ENCODE measurements around the gene NAPSA. TPM values are rescaled to one million over a fixed set of nuclear protein-coding genes. Genes with fewer than 3 reads are reported as not detected.
"Not testable (repeated sequence)": the region's sequence is repeated elsewhere in the genome, so short reads cannot be mapped to it uniquely, and the experiment has no call there.

NAPSA gene
- polyA plus RNA-seq, 1 donor from 2014 or later = not detected

DNA sequence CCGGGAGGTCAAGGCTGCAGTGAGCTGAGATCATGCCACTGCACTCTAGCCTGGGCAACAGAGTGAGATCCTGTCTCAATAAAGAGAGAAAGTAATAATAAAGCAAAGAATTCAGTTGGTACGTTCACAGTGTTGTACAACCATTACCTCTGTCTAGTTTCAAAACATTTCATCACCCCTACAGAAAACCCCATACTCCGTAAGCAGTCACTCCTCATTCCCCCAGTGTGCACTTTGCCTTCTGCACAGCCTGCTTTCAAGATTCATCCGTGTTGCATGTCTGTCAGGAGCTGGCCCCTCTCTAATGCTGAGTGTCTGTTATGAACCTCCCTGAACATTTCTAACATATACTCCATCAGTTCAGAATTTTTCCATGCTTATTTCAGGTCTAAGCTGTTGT is 28.1 kb upstream of the NAPSA start:
- Histone ChIP-seq H2AFZ (ENCODE audit: low read depth, low read length) (no peak overlapping the region), H3K4me2 (ENCODE audit: low read length) (no peak overlapping the region), H3K27me3 (ENCODE audit: insufficient read depth, low read depth, low read length) (no peaks in the 10 kb centered on the region), H3K4me3 (ENCODE audit: low read length) (no peak overlapping the region), H3K9ac (ENCODE audit: low read length) (no peak overlapping the region), H3K9me2 (ENCODE audit: insufficient read depth, low read length) (no peaks in the 10 kb centered on the region), H3K36me3 (ENCODE audit: insufficient read depth, low read length) (no peaks in the 10 kb centered on the region), H3K79me2 (replicated peaks; ENCODE audit: insufficient read depth, low read length) (no peaks in the 10 kb centered on the region), H3K27ac (ENCODE audit: low read length) (no peak overlapping the region), H3K9me3 (ENCODE audit: low read length) (no peaks in the 10 kb centered on the region), H4K20me1 (ENCODE audit: insufficient read depth) (no peaks in the 10 kb centered on the region), H3F3A (ENCODE audit: insufficient read depth, low read length, poor library complexity, severe bottlenecking) (no peaks in the 10 kb centered on the region)
- TF ChIP-seq TAF1 (IDR thresholded peaks at IDR 0.05; ENCODE audit: low read depth) (no peak), RAD21 (conservative IDR thresholded peaks at IDR 0.05) (no peak), EZH2 (IDR thresholded peaks at IDR 0.05; ENCODE audit: borderline replicate concordance, insufficient read depth, low read length, poor library complexity, severe bottlenecking) (no peak), SMC3 (conservative IDR thresholded peaks at IDR 0.05; ENCODE audit: poor library complexity) (no peak), MXI1 (conservative IDR thresholded peaks at IDR 0.05; ENCODE audit: poor library complexity, severe bottlenecking) (no peak), EP300 (conservative IDR thresholded peaks at IDR 0.05; ENCODE audit: poor library complexity, severe bottlenecking) (no peak), POLR2AphosphoS5 (IDR thresholded peaks at IDR 0.05) (no peak), REST (IDR thresholded peaks at IDR 0.05; ENCODE audit: borderline replicate concordance) (no peak)
- TF ChIP-seq, protein P1, sequence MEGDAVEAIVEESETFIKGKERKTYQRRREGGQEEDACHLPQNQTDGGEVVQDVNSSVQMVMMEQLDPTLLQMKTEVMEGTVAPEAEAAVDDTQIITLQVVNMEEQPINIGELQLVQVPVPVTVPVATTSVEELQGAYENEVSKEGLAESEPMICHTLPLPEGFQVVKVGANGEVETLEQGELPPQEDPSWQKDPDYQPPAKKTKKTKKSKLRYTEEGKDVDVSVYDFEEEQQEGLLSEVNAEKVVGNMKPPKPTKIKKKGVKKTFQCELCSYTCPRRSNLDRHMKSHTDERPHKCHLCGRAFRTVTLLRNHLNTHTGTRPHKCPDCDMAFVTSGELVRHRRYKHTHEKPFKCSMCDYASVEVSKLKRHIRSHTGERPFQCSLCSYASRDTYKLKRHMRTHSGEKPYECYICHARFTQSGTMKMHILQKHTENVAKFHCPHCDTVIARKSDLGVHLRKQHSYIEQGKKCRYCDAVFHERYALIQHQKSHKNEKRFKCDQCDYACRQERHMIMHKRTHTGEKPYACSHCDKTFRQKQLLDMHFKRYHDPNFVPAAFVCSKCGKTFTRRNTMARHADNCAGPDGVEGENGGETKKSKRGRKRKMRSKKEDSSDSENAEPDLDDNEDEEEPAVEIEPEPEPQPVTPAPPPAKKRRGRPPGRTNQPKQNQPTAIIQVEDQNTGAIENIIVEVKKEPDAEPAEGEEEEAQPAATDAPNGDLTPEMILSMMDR (IDR thresholded peaks at IDR 0.05; ENCODE audit: poor library complexity, severe bottlenecking) = no peak

DNA sequence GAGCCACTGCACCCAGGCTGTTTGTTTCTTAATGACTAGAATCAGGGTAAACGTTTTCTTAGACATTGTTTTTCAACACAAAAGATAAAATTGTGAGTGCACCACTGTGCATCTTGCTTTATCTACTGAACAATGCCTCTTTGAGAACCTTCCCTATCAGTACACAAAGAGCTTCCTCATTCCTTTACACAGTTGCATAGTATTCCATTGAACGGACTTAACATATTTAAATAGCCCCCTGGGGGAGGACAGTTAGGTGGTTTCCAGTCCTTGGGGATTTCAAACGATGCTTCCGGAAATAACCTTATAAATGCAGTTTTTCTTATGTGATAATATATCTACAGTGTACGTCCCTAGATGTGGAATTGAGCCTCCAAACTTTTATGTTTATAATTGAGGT is 27.3 kb upstream of the NAPSA start:
- Histone ChIP-seq H3K27me3 (ENCODE audit: insufficient read depth, low read depth, low read length) (no peaks in the 10 kb centered on the region), H3F3A (ENCODE audit: insufficient read depth, low read length, poor library complexity, severe bottlenecking) (no peaks in the 10 kb centered on the region), H2AFZ (ENCODE audit: low read depth, low read length) (no peak overlapping the region), H4K20me1 (ENCODE audit: insufficient read depth) (no peaks in the 10 kb centered on the region), H3K9me3 (ENCODE audit: low read length) (no peaks in the 10 kb centered on the region), H3K9me2 (ENCODE audit: insufficient read depth, low read length) (no peaks in the 10 kb centered on the region), H3K9ac (ENCODE audit: low read length) (no peak overlapping the region), H3K79me2 (replicated peaks; ENCODE audit: insufficient read depth, low read length) (no peaks in the 10 kb centered on the region), H3K4me3 (ENCODE audit: low read length) (no peak overlapping the region), H3K36me3 (ENCODE audit: insufficient read depth, low read length) (no peaks in the 10 kb centered on the region), H3K27ac (ENCODE audit: low read length) (no peak overlapping the region), H3K4me2 (ENCODE audit: low read length) (no peak overlapping the region)
- TF ChIP-seq TAF1 (IDR thresholded peaks at IDR 0.05; ENCODE audit: low read depth) = no peak
- TF ChIP-seq REST (IDR thresholded peaks at IDR 0.05; ENCODE audit: borderline replicate concordance) = no peak
- no peak for TF ChIP-seq EZH2 (IDR thresholded peaks at IDR 0.05; ENCODE audit: borderline replicate concordance, insufficient read depth, low read length, poor library complexity, severe bottlenecking)
- no peak for TF ChIP-seq SMC3 (conservative IDR thresholded peaks at IDR 0.05; ENCODE audit: poor library complexity)
- TF ChIP-seq EP300 (conservative IDR thresholded peaks at IDR 0.05; ENCODE audit: poor library complexity, severe bottlenecking) = no peak
- no peak for TF ChIP-seq RAD21 (conservative IDR thresholded peaks at IDR 0.05)
- TF ChIP-seq POLR2AphosphoS5 (IDR thresholded peaks at IDR 0.05) = no peak
- TF ChIP-seq, protein P1 (IDR thresholded peaks at IDR 0.05; ENCODE audit: poor library complexity, severe bottlenecking) = no peak
- no peak for TF ChIP-seq MXI1 (conservative IDR thresholded peaks at IDR 0.05; ENCODE audit: poor library complexity, severe bottlenecking)

DNA sequence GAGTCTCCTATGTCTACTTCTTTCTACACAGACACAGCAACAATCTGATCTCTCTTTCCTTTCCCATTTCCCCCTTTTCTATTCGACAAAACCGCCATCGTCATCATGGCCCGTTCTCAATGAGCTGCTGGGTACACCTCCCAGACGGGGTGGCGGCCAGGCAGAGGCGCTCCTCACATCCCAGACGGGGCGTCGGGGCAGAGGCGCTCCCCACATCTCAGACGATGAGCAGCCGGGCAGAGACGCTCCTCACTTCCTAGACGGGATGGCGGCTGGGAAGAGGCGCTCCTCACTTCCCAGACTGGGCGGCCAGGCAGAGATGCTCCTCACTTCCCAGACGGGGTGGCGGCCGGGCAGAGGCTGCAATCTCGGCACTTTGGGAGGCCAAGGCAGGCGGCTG is 25.5 kb upstream of the NAPSA start:
- H3F3A ChIP-seq (ENCODE audit: insufficient read depth, low read length, poor library complexity, severe bottlenecking); H3K36me3 ChIP-seq (ENCODE audit: insufficient read depth, low read length); H3K4me3 ChIP-seq (ENCODE audit: low read length); H3K9me3 ChIP-seq (ENCODE audit: low read length); H4K20me1 ChIP-seq (ENCODE audit: insufficient read depth); H3K9ac ChIP-seq (ENCODE audit: low read length); H3K27me3 ChIP-seq (ENCODE audit: insufficient read depth, low read depth, low read length); H2AFZ ChIP-seq (ENCODE audit: low read depth, low read length); H3K4me2 ChIP-seq (ENCODE audit: low read length); H3K9me2 ChIP-seq (ENCODE audit: insufficient read depth, low read length); H3K79me2 ChIP-seq (replicated peaks; ENCODE audit: insufficient read depth, low read length); H3K27ac ChIP-seq (ENCODE audit: low read length): not testable (repeated sequence)
